SK-N-MC (cell line): Measurements from ENCODE around the gene CDK16.

ENCODE experiments used
- DNase-seq: peaks from one replicate; pipeline ENCODE4 v3.0.0-alpha.2; 2011; ENCODE audit warnings: low read depth, low spot score
- H3K27ac ChIP-seq: fragments of 200-600 bp; sonication (generic); 2 replicates; pipeline ENCODE4 v1.5.1; 2016; ENCODE audit warnings: mixed run types
- H3K36me3 ChIP-seq: fragments of 200-600 bp; sonication (generic); 2 replicates; pipeline ENCODE4 v1.6.1; 2017; ENCODE audit warnings: antibody characterized with exemption, low read length, mixed read lengths; ENCODE audit not compliant: insufficient read depth
- H3K4me3 ChIP-seq: fragments of 200-600 bp; sonication (generic); 2 replicates; pipeline ENCODE4 v1.5.1; 2016
- H3K9ac ChIP-seq: fragments of 200-600 bp; sonication (generic); 2 replicates; pipeline ENCODE4 v1.8.0; 2017; ENCODE audit warnings: mixed run types, mixed read lengths; ENCODE audit not compliant: insufficient read length
- H3K9me3 ChIP-seq: fragments of 200-600 bp; sonication (generic); 2 replicates; pipeline ENCODE4 v1.6.1; 2017; ENCODE audit warnings: low read depth, mild to moderate bottlenecking, antibody characterized with exemption, low read length, moderate library complexity, mixed read lengths
- EZH2 ChIP-seq: fragments of 200-600 bp; sonication (generic); IDR thresholded peaks from one replicate; pipeline ENCODE4 v1.6.1; 2017; ENCODE audit warnings: antibody characterized with exemption
- FOXP2 ChIP-seq: optimal IDR thresholded peaks from 2 replicates; pipeline ENCODE3; 2011; ENCODE audit warnings: mild to moderate bottlenecking, moderate library complexity; ENCODE audit not compliant: insufficient read depth; ENCODE audit errors: extremely low read length, control extremely low read depth
- POLR2AphosphoS5 ChIP-seq: IDR thresholded peaks from 2 replicates; pipeline ENCODE4 v1.6.1; 2012; ENCODE audit warnings: mild to moderate bottlenecking, low read depth, low read length, borderline replicate concordance

The CDK16 gene

GRCh38 chrX:47206316-47206715, 12.2 kb upstream of the CDK16 start:
- Histone ChIP-seq H3K36me3 (peaks cover 100% of the 10 kb centered on the region), H3K9ac (no peak overlapping the region), H3K9me3 (no peaks in the 10 kb centered on the region), H3K4me3 (no peak overlapping the region), H3K27ac (no peak overlapping the region)
- DNase-seq, result no peak
- TF ChIP-seq FOXP2, result no peak
- no peak for TF ChIP-seq POLR2AphosphoS5
- TF ChIP-seq EZH2, result no peak

GRCh38 chrX:47208108-47208507, 10.4 kb upstream of the CDK16 start:
- peaks cover 100% of the 10 kb centered on the region for H3K36me3 ChIP-seq
- no peak for TF ChIP-seq FOXP2
- TF ChIP-seq POLR2AphosphoS5, result no peak
- TF ChIP-seq EZH2, result no peak
- no peak for DNase-seq

GRCh38 chrX:47209508-47210238, 8.8 kb upstream of the CDK16 start:
- TF ChIP-seq EZH2, result no peak
- no peak overlapping the region for H3K4me3 ChIP-seq
- no peak overlapping the region for H3K9ac ChIP-seq
- H3K9me3 ChIP-seq, result no peaks in the 10 kb centered on the region
- no peak overlapping the region for H3K27ac ChIP-seq
- H3K36me3 ChIP-seq, result peaks cover 99% of the 10 kb centered on the region
- DNase-seq, result no peak

More at GRCh38 chrX:47208108-47208507, 10.4 kb upstream of the CDK16 start:
- H3K9ac ChIP-seq, result no peak overlapping the region
- H3K9me3 ChIP-seq, result no peaks in the 10 kb centered on the region
- H3K4me3 ChIP-seq, result no peak overlapping the region
- H3K27ac ChIP-seq, result no peak overlapping the region

- DNase-seq, result no peak
- Histone ChIP-seq H3K9ac (no peak overlapping the region), H3K9me3 (no peaks in the 10 kb centered on the region), H3K36me3 (peaks cover 99% of the 10 kb centered on the region), H3K27ac (no peak overlapping the region), H3K4me3 (no peak overlapping the region)
- TF ChIP-seq FOXP2 (no peak), POLR2AphosphoS5 (no peak), EZH2 (no peak)
Observed at GRCh38 chrX:47210661-47211425, 7.6 kb upstream of the CDK16 start.

DNA sequence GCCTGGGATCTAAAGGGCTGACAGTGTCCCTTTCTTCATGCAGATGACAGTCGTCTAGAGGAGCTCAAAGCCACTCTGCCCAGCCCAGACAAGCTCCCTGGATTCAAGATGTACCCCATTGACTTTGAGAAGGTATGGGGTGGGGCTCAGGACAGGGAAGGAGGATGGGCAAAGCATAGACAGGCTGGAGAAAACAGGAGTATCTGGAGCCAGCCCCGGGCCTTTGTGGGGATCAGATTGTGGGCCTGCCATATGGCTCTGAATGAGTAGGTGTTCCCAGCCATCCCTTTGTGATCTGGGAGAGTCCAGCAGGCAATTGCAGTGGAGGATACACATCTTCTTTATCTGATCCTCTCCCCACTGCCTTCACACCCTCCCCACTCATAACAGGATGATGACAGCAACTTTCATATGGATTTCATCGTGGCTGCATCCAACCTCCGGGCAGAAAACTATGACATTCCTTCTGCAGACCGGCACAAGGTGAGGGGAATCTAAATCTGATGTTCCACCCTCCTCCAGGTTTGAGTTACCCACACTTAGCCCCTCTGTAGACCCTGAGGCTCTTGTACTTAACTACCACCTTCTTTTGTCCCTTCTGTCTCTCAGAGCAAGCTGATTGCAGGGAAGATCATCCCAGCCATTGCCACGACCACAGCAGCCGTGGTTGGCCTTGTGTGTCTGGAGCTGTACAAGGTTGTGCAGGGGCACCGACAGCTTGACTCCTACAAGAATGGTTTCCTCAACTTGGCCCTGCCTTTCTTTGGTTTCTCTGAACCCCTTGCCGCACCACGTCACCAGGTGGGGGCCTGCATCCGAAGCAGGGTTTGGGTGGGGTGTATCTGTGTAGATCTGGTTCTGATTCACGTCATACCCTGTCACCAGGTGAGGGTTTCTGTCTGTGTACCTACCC, 5.8 kb upstream of the CDK16 start:
- no peak for TF ChIP-seq POLR2AphosphoS5
- TF ChIP-seq FOXP2, result no peak
- no peak for TF ChIP-seq EZH2
- Histone ChIP-seq H3K9me3 (no peaks in the 10 kb centered on the region), H3K4me3 (no peak overlapping the region), H3K9ac (no peak overlapping the region), H3K36me3 (peaks cover 90% of the 10 kb centered on the region), H3K27ac (peak overlapping the region; percentile 36; the same call in 1 of the 2 replicates)
- no peak for DNase-seq

GRCh38 chrX:47214435-47215077, 3.9 kb upstream of the CDK16 start:
- no peak overlapping the region for H3K9ac ChIP-seq
- no peak overlapping the region for H3K4me3 ChIP-seq
- peak overlapping the region; percentile 19; the same call in 1 of the 2 replicates for H3K27ac ChIP-seq
- TF ChIP-seq FOXP2 (no peak), EZH2 (no peak), POLR2AphosphoS5 (no peak)
- no peaks in the 10 kb centered on the region for H3K9me3 ChIP-seq
- H3K36me3 ChIP-seq, result peaks cover 72% of the 10 kb centered on the region
- DNase-seq, result no peak

DNA sequence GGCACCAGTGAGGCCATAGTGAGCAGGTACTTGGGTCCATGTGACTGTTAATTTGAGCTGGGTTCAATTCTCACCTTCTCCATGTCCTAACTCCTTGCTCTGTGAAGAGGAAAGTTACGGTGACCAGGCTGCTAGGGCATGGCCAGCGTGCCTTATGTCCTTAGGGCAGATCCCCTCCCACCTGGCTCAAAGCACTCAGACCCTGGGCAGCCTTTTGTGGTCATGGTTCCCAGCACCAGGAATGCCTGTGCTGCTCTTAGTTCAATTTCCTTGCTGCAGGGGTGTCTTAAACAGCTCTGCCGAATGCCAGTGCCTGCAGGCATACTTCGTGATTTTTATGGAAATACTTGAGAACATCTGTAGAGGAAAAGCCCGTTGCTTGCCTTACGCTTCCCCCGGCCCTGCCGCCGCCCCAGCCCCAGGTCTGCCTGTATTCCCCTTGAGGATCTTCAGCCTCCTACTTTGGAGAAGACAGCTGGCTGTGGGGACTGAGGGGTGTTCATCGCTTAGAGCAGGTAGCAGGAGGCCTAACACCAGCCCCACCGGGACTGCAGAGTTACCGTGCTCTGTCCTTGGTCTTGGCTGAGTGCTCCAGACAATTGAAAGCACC, 3.1 kb upstream of the CDK16 start:
- Histone ChIP-seq H3K36me3 (peaks cover 63% of the 10 kb centered on the region), H3K9me3 (no peaks in the 10 kb centered on the region), H3K9ac (no peak overlapping the region), H3K4me3 (no peak overlapping the region), H3K27ac (peak overlapping the region; percentile 92)
- TF ChIP-seq EZH2, result no peak
- no peak for TF ChIP-seq FOXP2
- no peak for TF ChIP-seq POLR2AphosphoS5
- peak; percentile 24 for DNase-seq
